ENCODE results near the gene PDSS2. TPM values are rescaled to one million over a fixed set of nuclear protein-coding genes. Genes with fewer than 3 reads are reported as not detected.

PDSS2 gene
- total RNA-seq, 4 donors from 2014 or later, result 4.3 to 14.7 (median 12.1) TPM

DNA sequence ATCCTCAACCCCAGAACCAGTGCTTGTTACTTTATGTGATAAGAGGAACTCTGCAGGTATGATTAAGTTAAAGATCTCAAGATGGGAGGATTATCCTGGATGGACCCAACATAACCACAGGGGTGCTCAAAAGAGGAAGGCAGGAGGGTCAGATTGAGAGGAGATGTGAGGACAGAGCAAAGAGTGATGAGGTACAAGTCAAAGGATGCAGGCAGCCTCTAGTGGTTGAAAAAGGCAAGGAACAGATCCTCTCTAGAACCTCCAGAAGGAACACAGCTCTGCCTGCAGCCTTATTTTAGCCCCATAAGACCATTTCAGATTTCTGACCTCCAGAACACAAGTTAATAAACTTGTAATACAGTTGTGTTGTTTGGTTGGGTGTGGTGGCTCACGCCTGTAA lies 41.2 kb downstream of the PDSS2 start:
- TF ChIP-seq, protein P1, sequence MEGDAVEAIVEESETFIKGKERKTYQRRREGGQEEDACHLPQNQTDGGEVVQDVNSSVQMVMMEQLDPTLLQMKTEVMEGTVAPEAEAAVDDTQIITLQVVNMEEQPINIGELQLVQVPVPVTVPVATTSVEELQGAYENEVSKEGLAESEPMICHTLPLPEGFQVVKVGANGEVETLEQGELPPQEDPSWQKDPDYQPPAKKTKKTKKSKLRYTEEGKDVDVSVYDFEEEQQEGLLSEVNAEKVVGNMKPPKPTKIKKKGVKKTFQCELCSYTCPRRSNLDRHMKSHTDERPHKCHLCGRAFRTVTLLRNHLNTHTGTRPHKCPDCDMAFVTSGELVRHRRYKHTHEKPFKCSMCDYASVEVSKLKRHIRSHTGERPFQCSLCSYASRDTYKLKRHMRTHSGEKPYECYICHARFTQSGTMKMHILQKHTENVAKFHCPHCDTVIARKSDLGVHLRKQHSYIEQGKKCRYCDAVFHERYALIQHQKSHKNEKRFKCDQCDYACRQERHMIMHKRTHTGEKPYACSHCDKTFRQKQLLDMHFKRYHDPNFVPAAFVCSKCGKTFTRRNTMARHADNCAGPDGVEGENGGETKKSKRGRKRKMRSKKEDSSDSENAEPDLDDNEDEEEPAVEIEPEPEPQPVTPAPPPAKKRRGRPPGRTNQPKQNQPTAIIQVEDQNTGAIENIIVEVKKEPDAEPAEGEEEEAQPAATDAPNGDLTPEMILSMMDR (IDR thresholded peaks at IDR 0.05), result no peak
- TF ChIP-seq POLR2A (IDR thresholded peaks at IDR 0.05) (no peak), EP300 (IDR thresholded peaks at IDR 0.05) (no peak), POLR2AphosphoS5 (IDR thresholded peaks at IDR 0.05) (no peak)
- H3K27me3 ChIP-seq, result no peaks in the 10 kb centered on the region
- WGBS, result 89% methylated on average over 1 of the region's 1 CpG

DNA sequence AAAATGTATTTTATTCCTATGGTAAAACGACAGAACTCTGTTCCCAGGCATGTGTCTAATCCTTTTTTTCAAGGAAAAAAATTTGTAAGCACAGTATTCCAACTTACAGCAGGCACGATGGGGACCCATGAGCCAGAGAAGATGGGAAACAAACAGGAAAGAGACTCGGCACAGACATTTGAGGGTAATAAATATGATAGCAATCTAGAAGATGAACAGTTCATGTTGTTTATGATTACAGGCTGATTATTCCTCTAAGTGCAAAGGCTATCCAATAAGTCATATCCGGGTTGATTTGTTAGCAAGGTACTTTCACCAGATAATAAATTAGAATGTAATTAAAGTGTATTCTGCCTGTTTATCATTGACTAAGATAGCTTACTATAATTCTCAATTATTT lies 43.2 kb downstream of the PDSS2 start:
- H3K9me3 ChIP-seq, result no peaks in the 10 kb centered on the region
- TF ChIP-seq, protein P1 (IDR thresholded peaks at IDR 0.05), result no peak
- no peak for TF ChIP-seq POLR2AphosphoS5 (IDR thresholded peaks at IDR 0.05)
- no peak for TF ChIP-seq EP300 (IDR thresholded peaks at IDR 0.05)
- TF ChIP-seq POLR2A (IDR thresholded peaks at IDR 0.05), result no peak
- 72% methylated on average over 4 of the region's 4 CpGs for WGBS

More for the DNA sequence above, 41.2 kb downstream of the PDSS2 start:
- DNase-seq (ENCODE audit: low spot score in 2 of 2), result no peak
- H3K27ac ChIP-seq, result no peak overlapping the region
- H3K4me1 ChIP-seq, result peaks cover 5% of the 10 kb centered on the region
- no peaks in the 10 kb centered on the region for H3K36me3 ChIP-seq
- no peaks in the 10 kb centered on the region for H3K9me3 ChIP-seq
- H3K4me3 ChIP-seq, result no peak overlapping the region

DNA sequence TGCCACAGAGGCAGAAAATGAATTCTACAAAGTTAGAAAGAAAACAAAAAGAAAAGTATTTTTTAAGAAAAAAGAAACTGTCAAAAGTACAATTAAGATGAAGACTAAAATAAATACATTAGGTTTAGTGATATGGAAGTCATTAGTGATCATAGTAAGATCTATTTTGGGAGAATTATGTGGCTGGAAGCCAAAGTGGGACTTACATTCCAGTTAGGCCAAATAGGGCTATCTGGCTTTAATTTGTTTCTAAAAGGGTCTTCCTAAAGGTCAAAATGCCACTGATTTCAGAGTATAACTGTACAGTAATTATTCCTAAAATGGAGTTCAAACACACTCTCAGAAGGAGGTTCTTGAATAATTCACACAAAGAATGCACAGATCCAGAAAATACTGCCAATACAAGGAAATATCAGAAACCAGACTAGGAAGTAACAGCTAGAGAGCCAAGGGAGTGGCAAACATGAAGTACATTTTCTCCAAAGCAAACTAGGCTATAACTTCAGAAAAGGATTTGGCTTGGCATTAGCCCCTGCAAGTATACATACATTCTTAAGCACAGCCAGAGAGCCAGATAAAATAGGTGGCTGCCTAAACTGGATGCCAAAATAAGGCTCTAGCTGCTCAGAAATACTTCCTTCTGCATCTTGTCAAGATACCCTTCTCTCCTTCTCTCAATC lies 45.3 kb downstream of the PDSS2 start:
- no peak for DNase-seq (ENCODE audit: low spot score in 2 of 2)
- H3K27me3 ChIP-seq, result no peaks in the 10 kb centered on the region
- H3K27ac ChIP-seq, result no peak overlapping the region
- TF ChIP-seq POLR2AphosphoS5 (IDR thresholded peaks at IDR 0.05), result no peak
- TF ChIP-seq EP300 (IDR thresholded peaks at IDR 0.05), result no peak
- TF ChIP-seq, protein P1 (IDR thresholded peaks at IDR 0.05), result no peak
- no peak for TF ChIP-seq POLR2A (IDR thresholded peaks at IDR 0.05)
- H3K9me3 ChIP-seq, result no peaks in the 10 kb centered on the region
- H3K4me3 ChIP-seq, result no peak overlapping the region
- peaks cover 5% of the 10 kb centered on the region for H3K4me1 ChIP-seq
- H3K36me3 ChIP-seq, result no peaks in the 10 kb centered on the region

More for the DNA sequence above, 43.2 kb downstream of the PDSS2 start:
- H3K27me3 ChIP-seq, result no peaks in the 10 kb centered on the region
- no peak overlapping the region for H3K27ac ChIP-seq
- H3K36me3 ChIP-seq, result no peaks in the 10 kb centered on the region
- H3K4me1 ChIP-seq, result peaks cover 5% of the 10 kb centered on the region
- no peak for DNase-seq (ENCODE audit: low spot score in 2 of 2)
- H3K4me3 ChIP-seq, result no peak overlapping the region

DNA sequence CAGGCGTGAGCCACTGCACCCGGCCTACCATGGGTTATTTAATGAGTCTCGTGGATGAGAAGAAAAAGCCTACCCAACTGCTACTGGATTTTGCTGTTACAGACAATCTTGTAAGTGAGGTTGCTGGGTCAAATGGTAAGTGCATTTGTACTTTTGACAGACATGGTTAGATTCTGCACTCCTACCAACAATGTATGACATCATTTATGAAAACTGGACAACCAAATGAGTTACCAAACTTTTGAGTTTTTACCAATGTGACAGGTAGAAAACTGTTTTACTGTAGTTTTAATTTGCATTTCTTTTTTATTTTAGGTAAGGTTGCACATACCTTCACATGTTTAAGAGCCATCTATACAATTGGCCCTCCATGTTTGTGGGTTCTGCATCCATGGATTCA lies 48.2 kb downstream of the PDSS2 start:
- 92% methylated on average over 3 of the region's 3 CpGs for WGBS
- H3K4me1 ChIP-seq, result peaks cover 5% of the 10 kb centered on the region
- H3K36me3 ChIP-seq, result no peaks in the 10 kb centered on the region
- DNase-seq (ENCODE audit: low spot score in 2 of 2), result no peak
- H3K4me3 ChIP-seq, result no peak overlapping the region
- no peak overlapping the region for H3K27ac ChIP-seq
- no peak for TF ChIP-seq POLR2AphosphoS5 (IDR thresholded peaks at IDR 0.05)
- TF ChIP-seq, protein P1 (IDR thresholded peaks at IDR 0.05), result no peak
- TF ChIP-seq POLR2A (IDR thresholded peaks at IDR 0.05), result no peak
- no peaks in the 10 kb centered on the region for H3K9me3 ChIP-seq
- no peaks in the 10 kb centered on the region for H3K27me3 ChIP-seq

DNA sequence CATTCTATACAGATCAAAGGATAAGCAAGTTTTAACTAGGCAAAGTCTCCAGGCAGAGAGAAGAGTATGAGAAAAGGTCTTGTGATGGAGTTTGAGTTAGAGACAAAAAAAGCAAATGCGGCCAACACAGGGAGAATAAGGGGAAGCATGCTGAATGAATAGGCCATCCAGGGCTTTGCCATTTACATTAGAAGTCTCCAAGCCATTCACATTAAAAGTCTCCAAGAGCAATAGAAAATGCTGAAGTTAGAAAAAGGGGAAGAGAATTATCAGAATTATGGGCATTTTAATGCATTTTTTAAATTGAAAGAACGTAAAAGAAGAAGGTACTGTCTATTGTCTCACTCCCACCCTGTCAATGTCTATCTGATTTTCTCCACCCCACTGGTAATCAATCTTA lies 49.4 kb downstream of the PDSS2 start:
- 90% methylated on average over 2 of the region's 2 CpGs for WGBS
- no peak for DNase-seq (ENCODE audit: low spot score in 2 of 2)
- Histone ChIP-seq H3K27me3 (no peaks in the 10 kb centered on the region), H3K9me3 (peaks cover 1% of the 10 kb centered on the region), H3K27ac (no peak overlapping the region), H3K4me1 (peaks cover 5% of the 10 kb centered on the region), H3K36me3 (no peaks in the 10 kb centered on the region), H3K4me3 (no peak overlapping the region)
- TF ChIP-seq POLR2A (IDR thresholded peaks at IDR 0.05), result no peak
- no peak for TF ChIP-seq EP300 (IDR thresholded peaks at IDR 0.05)
- no peak for TF ChIP-seq POLR2AphosphoS5 (IDR thresholded peaks at IDR 0.05)
- TF ChIP-seq, protein P1 (IDR thresholded peaks at IDR 0.05), result no peak

Measured in suprapubic skin (tissue), 4 donors.